ENCODE measurements around the gene GP9.
"Not testable (repeated sequence)": the region's sequence is repeated elsewhere in the genome, so short reads cannot be mapped to it uniquely, and the experiment has no call there.

GP9 gene

DNA sequence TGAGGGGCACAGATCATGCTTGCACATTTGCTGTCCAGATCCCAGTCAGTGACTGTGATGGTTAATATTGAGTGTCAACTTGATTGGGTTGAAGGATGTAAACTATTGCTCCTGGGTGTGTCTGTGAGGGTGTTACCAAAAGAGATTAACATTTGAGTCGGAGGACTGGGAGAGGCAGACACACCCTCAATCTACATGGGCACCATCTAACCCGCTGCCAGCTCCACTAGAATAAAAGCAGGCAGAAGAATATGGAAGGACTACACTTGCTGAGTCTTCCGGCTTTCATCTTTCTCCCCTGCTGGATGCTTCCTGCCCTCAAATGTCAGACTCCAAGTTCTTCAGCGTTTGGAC, 5.1 kb downstream of the GP9 start:
- Histone ChIP-seq H3K4me3 (ENCODE audit: low read depth, low read length, poor library complexity, severe bottlenecking) (no peak overlapping the region), H3K4me1 (ENCODE audit: insufficient read depth, low read length, severe bottlenecking) (no peaks in the 10 kb centered on the region), H3F3A (ENCODE audit: insufficient read depth, low read length) (no peaks in the 10 kb centered on the region), H3K9me2 (ENCODE audit: low read depth, low read length) (no peaks in the 10 kb centered on the region), H4K20me1 (ENCODE audit: insufficient read depth, low read length) (no peaks in the 10 kb centered on the region), H3K9ac (ENCODE audit: low read length) (no peak overlapping the region), H3K27ac (ENCODE audit: low read depth, low read length, poor library complexity, severe bottlenecking) (no peak overlapping the region), H2AFZ (ENCODE audit: low read length) (no peak overlapping the region), H3K4me2 (ENCODE audit: low read length) (no peak overlapping the region), H3K79me2 (ENCODE audit: insufficient read depth, low read length) (no peaks in the 10 kb centered on the region), H3K27me3 (ENCODE audit: insufficient read depth, low read length) (peaks cover 14% of the 10 kb centered on the region), H3K9me3 (ENCODE audit: low read length) (no peaks in the 10 kb centered on the region), H3K36me3 (ENCODE audit: insufficient read depth, low read length) (no peaks in the 10 kb centered on the region)
- no peak for TF ChIP-seq EZH2 (IDR thresholded peaks at IDR 0.05; ENCODE audit: borderline replicate concordance, low read length)

DNA sequence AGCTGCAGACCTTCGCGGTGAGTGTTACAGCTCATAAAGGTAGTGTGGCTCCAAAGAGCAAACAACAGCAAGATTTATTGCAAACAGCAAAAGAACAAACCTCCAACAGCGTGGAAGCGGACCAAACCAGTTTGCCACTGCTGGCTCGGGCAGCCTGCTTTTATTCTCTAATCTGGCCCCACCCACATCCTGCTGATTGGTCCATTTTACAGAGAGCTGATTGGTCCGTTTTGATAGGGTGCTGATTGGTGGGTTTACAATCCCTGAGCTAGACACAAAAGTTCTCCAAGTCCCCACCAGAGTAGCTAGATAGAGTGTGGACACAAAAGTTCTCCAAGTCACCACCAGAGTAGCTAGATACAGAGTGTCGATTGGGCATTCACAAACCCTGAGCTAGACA, 7.1 kb downstream of the GP9 start:
- H3K9me3 ChIP-seq (ENCODE audit: low read length); H3K4me3 ChIP-seq (ENCODE audit: low read depth, low read length, poor library complexity, severe bottlenecking); H3F3A ChIP-seq (ENCODE audit: insufficient read depth, low read length); H3K36me3 ChIP-seq (ENCODE audit: insufficient read depth, low read length); H4K20me1 ChIP-seq (ENCODE audit: insufficient read depth, low read length); H3K4me2 ChIP-seq (ENCODE audit: low read length); H3K27ac ChIP-seq (ENCODE audit: low read depth, low read length, poor library complexity, severe bottlenecking); H3K9ac ChIP-seq (ENCODE audit: low read length); H3K9me2 ChIP-seq (ENCODE audit: low read depth, low read length); H3K79me2 ChIP-seq (ENCODE audit: insufficient read depth, low read length); H2AFZ ChIP-seq (ENCODE audit: low read length); H3K4me1 ChIP-seq (ENCODE audit: insufficient read depth, low read length, severe bottlenecking): not testable (repeated sequence)
- H3K27me3 ChIP-seq (ENCODE audit: insufficient read depth, low read length): peaks cover 23% of the 10 kb centered on the region

DNA sequence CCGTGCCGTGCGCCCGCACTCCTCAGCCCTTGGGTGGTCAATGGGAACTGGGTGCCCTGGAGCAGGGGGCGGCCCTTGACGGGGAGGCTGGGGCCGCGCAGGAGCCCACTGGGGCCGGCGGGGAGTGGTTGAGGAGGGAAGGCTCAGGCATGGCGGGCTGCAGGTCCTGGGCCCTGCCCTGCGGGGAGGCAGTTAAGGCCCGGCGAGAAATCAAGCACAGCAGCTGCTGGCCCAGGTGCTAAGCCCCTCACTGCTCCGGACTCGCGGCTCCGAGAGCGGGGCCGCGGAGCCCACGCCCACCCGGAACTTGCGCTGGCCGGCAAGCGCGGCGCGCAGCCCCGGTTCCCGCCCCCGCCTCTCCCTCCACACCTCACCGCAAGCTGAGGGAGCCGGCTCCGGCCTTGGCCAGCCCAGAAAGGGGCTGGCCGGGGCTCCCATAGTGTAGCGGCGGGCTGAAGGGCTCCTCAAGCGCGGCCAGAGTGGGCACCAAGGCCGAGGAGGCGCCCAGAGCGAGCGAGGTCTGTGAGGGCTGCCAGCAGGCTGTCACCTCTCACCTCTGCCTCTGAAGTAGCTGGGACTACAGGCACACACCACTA, 7.8 kb downstream of the GP9 start:
- no peak for TF ChIP-seq EZH2 (IDR thresholded peaks at IDR 0.05; ENCODE audit: borderline replicate concordance, low read length)
- TF ChIP-seq, protein P1, sequence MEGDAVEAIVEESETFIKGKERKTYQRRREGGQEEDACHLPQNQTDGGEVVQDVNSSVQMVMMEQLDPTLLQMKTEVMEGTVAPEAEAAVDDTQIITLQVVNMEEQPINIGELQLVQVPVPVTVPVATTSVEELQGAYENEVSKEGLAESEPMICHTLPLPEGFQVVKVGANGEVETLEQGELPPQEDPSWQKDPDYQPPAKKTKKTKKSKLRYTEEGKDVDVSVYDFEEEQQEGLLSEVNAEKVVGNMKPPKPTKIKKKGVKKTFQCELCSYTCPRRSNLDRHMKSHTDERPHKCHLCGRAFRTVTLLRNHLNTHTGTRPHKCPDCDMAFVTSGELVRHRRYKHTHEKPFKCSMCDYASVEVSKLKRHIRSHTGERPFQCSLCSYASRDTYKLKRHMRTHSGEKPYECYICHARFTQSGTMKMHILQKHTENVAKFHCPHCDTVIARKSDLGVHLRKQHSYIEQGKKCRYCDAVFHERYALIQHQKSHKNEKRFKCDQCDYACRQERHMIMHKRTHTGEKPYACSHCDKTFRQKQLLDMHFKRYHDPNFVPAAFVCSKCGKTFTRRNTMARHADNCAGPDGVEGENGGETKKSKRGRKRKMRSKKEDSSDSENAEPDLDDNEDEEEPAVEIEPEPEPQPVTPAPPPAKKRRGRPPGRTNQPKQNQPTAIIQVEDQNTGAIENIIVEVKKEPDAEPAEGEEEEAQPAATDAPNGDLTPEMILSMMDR (IDR thresholded peaks at IDR 0.05; ENCODE audit: low read length): no peak
- Histone ChIP-seq H3K79me2 (ENCODE audit: insufficient read depth, low read length) (no peaks in the 10 kb centered on the region), H3K4me3 (ENCODE audit: low read depth, low read length, poor library complexity, severe bottlenecking) (no peak overlapping the region), H2AFZ (ENCODE audit: low read length) (no peak overlapping the region), H3K9me2 (ENCODE audit: low read depth, low read length) (no peaks in the 10 kb centered on the region), H3K9me3 (ENCODE audit: low read length) (no peaks in the 10 kb centered on the region), H3K36me3 (ENCODE audit: insufficient read depth, low read length) (no peaks in the 10 kb centered on the region), H3F3A (ENCODE audit: insufficient read depth, low read length) (no peaks in the 10 kb centered on the region), H3K27ac (ENCODE audit: low read depth, low read length, poor library complexity, severe bottlenecking) (no peak overlapping the region), H4K20me1 (ENCODE audit: insufficient read depth, low read length) (no peaks in the 10 kb centered on the region), H3K27me3 (ENCODE audit: insufficient read depth, low read length) (peaks cover 23% of the 10 kb centered on the region), H3K4me2 (ENCODE audit: low read length) (no peak overlapping the region), H3K9ac (ENCODE audit: low read length) (no peak overlapping the region), H3K4me1 (ENCODE audit: insufficient read depth, low read length, severe bottlenecking) (no peaks in the 10 kb centered on the region)

DNA sequence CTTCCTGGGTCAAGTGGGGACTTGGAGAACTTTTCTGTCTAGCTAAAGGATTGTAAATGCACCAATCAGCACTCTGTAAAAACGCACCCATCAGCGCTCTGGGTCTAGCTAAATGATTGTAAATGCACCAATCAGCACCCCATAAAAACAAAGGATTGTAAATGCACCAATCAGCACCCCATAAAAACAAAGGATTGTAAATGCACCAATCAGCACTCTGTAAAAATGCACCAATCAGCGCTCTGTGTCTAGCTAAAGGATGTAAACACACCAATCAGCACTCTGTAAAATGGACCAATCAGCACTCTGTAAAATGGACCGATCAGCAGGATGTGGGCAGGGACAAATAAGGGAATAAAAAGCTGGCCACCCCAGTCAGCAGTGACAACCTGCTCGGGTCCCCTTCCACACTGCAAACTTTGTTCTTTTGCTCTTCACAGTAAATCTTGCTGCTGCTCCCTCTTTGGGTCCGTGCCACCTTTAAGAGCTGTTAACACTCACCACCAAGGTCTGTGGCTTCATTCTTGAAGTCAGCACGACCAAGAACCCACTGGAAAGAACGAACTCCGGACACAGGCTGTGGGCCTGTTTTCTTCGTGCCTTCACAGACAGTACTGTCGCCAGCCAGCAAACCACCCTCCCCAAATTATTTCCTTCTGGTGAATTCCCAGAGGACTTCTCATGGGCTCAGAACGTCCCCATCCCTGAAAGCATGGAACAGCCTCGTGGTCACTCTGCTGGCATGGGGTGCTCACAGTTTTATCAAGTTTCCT, 8.9 kb downstream of the GP9 start:
- H3K4me2 ChIP-seq (ENCODE audit: low read length); H3K9me3 ChIP-seq (ENCODE audit: low read length); H3K79me2 ChIP-seq (ENCODE audit: insufficient read depth, low read length); H3K36me3 ChIP-seq (ENCODE audit: insufficient read depth, low read length); H3K4me1 ChIP-seq (ENCODE audit: insufficient read depth, low read length, severe bottlenecking); H3K9ac ChIP-seq (ENCODE audit: low read length); H3K9me2 ChIP-seq (ENCODE audit: low read depth, low read length); H3K27ac ChIP-seq (ENCODE audit: low read depth, low read length, poor library complexity, severe bottlenecking); H2AFZ ChIP-seq (ENCODE audit: low read length); H3K4me3 ChIP-seq (ENCODE audit: low read depth, low read length, poor library complexity, severe bottlenecking); H3F3A ChIP-seq (ENCODE audit: insufficient read depth, low read length); H4K20me1 ChIP-seq (ENCODE audit: insufficient read depth, low read length): not testable (repeated sequence)
- peaks cover 23% of the 10 kb centered on the region for H3K27me3 ChIP-seq (ENCODE audit: insufficient read depth, low read length)

Data from OCI-LY1 (cell line).